Fibroblast of skin of left quadriceps (primary cell): ENCODE data around the gene DDX51.
A peak's percentile ranks its signal among the peaks of the same experiment; 100 is the strongest.

ENCODE experiments used
- DNase-seq, 2 experiments: peaks; one replicate each; pipeline ENCODE4 v3.0.0-alpha.2; 2013; ENCODE audit warnings: low read depth in 2 of 2

Gene DDX51

DNA sequence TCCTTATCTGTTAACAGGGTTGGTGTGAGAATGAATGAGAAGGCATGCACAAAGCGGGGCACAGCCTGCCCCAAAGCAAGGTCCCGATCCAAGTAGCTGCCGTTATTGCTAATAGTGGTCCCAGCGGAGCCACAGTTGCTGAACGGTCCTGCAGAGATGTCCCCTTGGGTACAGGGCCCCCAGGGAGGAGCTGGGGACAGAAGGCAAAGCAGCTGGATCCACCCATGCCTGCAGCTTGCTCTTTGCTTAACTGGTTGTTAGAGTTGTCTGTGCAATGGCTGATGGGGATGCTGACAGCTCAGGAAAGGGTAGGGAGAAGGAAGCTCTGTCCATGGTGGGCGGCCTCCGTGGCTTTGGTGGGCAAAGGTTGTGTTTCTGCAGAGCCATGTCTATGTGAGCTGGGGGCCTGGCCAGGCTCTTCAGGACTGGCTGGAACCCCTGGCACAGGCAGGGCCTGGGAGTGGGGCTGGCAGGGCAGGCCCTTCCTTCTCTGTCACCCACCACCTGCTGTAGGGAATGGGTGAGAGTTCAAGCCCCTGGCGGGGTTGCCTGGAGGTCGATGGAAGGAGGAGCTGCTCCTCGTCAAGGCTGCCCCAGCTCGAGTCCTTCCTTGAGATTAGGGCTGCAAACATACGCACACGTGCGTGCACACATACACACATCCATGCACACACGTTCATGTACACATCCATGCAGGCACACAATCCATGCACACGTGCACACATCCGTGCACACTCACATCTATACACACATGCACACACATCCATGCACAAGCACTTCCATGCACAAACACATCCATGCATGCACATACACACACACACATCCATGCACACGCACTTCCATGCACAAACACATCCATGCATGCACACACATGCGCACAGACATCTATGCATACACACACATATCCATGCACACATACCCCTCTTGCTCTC lies 35.6 kb upstream of the DDX51 start:
- DNase-seq, result no peak

DNA sequence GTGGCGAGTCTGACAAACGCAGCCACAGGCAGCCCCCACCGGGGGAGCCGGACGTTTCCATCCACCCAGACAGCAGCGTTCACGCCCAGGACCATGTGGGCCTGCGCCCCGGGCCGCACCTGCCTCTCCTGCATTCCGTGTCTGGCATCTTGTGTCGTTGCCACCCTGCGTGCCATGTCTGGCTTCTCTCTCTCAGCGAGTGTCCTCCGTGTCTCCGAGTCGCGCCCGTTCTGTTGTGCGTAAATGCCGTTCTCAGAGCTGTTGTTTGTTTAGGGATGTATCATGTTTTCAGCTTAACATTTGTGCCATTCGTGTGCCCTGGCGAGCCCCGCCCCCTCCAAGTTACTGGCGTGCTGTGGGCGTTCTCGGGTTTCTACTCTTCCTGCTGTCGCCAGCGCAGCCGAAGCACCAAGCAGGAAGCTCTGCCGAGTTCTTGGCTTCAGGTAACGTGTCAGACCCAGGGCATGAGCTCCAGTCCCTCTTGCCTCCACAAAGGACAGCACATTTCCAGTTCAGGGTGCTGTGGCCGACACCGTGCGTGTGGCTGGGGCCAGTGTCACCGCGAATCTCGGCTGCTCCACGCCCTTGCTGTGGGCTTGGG lies 34.8 kb upstream of the DDX51 start:
- no peak for DNase-seq

DNA sequence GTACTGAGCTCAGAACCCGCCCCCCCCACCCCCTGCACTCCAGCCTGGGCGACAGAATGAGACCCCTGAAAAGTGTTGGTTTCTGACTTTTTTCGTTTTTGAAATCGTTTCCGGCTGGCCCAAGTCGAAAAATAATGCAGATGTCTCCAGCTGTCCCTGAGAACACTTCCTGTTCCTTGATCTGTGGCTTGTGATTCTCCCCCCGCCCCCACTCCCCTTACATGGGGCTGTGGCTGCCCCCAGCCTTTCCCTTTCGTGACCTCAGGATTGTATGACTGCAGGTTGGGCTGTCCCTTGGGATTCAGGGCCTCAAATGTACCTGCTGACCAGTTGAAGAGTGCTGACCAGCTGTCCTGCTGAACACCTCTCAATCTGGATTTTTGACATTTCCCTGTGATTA lies 34.2 kb upstream of the DDX51 start:
- DNase-seq, result no peak

DNA sequence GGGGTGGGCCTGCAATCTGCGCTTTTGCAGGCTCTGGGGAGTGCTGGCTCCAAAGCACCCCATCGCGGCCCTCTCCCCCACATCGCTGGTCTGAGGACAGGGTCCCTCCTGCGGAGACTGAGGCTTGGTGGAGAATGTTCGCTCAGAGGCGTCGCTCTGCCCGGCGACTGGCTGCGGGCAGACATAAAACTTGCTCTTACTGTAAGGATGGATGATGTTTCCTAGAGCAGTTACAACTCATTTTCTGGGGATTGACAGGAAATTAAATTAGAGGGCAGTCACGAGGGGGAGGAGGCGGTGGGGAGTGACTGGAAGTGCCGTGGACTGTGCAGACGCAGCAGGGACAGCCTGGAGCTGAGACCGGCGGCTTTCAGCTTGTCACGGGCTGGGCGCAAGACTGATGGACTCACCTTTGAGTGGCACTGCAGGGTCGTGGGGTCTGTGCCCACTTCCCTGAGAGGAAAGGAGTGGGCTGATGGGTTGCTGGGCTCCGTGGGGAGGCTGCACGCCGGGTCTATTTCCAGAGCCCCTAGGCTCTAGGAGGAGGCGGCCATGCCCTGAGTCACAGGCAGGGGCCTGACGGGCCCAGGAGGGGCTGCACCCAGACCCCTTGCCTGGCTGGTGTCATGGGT lies 32.9 kb upstream of the DDX51 start:
- DNase-seq, result no peak

DNA sequence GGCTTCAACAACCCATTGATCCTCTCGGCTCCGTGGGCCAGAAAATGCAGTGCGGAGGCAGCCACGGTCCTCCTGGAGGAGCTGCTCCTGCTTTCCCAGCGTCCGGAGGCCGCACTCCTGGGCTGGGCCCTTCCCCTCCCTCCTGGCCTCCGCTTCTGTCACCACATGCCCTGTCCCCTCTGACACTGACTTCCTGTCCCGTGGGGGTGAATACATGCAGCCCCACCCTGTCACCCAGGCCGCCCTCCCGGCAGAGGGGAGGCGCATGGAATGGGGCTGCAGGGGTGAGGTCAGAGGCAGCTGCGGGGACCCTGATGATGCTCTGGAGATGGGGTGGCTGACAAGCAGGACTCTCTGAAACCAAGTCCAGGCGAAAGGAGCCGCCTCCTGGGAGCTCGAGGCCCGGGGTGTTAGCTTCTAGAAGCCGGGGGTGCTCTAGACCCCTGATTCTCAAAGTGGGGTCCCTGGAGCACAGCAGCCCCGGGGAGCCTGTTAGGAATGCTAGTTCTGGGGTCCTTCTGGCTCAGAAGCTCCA lies 32.3 kb upstream of the DDX51 start:
- no peak for DNase-seq

DNA sequence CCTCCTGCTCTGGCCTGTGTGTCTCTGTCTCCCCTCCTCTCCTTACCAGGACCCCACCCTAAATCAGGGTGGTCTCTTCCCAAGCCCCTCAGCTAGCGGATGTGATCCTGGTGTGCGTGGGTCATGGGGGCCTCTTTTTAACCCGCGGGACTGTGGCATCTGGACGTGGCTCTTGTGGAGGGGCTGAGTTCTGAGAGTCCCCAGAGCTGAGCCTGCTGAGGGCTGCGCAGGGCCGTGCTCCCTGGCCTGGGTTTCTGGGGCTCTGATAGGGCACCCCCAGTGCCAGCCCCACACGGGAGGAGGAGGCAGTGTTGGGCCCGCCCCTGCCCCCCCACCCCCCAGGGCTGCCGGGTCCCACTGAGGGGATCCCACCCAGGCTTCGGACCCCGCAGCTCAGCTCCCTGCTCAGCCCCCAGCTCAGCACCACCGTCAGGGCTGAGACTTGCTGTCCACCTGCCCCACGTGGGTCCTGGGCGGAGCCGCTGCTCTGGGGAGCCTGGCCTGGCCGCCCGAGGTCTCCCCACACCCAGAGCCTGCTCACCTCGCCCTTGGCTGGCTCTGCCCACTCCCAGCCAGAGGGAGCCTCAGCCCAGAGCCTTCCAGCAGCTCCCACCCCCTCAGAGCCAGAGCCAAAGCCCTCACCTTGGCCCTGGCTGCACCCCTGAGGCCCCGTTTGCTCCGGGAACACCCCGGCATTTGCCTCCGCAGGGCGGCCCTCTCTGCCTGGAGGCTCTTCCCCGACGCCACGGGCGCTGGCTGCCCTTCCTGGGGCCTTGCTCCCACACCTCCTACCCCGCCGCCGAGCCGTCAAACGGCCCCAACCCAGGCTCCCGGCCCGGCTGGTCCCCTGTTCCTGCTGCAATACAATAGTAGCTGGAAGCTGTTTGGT lies 31.6 kb upstream of the DDX51 start:
- no peak for DNase-seq

DNA sequence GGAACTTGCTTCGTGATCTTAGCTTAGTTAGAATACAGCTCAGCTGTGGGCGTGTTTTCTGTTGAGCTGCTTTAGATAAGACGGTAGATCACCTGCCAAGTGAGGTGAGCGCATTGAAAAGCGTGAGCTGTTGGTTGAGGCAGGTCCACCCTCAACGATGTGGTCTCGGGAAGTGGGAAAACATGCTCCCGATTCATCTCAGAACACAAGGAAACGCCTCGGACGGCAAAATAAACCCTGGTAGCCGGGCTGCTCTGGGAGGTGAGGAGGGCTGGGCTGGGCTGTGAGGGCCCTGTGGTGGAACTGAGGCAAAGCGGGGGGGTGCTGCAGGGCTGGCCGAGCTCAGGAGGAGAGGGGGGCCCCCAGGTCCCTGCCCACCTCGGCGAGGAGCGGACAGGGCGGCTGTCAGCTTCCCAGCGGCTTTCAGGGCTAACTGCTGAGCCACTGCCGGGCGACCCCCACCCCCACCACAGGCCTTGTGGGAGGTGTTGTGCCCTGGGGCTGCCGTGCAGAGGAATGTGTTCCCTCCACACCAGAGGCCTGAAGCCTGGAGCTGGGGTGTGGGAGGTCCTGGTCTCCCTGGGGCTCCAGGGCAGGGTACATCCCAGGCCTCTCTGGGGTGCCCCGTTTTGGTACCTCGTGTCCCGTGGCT lies 30.8 kb upstream of the DDX51 start:
- no peak for DNase-seq

DNA sequence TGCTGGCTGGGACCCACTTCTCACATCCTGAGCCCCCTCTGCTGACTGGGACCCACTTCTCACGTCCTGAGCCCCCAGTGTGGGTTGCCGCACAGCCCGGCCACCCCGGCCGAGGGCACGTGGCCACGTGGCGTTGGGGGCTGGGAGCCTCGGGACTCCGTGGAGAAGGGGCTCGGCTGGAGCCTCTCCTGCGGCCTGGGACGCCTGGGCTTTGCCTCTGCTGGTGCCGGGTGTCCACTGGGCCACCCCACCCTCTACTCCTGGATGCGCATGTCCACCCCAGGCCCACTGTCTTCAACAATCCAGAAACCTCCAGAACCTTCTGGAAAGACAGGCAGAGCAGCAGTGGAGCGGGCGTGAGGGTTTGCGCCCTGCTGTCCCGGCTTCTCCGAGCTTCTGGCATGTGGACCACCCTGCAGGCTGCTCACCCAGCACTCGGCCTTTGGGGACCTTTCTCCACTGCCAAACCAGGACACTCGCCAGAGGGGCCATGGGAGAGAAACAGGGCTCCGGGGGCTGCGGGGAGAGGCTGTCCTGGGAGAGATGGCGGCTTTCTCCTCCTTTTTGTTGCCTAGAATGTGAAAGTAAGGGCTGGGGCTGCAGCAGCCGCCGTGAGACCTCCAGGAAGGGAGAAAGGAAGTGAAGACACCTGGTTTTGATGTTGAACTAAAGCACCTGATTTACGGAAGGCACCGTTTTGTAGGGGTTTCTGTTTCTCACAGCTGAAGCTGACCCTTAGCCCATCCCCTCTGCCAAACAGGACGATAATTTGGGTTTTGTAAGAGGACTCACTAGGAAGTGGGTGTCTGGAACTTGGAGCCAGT lies 30.1 kb upstream of the DDX51 start:
- no peak for DNase-seq

DNA sequence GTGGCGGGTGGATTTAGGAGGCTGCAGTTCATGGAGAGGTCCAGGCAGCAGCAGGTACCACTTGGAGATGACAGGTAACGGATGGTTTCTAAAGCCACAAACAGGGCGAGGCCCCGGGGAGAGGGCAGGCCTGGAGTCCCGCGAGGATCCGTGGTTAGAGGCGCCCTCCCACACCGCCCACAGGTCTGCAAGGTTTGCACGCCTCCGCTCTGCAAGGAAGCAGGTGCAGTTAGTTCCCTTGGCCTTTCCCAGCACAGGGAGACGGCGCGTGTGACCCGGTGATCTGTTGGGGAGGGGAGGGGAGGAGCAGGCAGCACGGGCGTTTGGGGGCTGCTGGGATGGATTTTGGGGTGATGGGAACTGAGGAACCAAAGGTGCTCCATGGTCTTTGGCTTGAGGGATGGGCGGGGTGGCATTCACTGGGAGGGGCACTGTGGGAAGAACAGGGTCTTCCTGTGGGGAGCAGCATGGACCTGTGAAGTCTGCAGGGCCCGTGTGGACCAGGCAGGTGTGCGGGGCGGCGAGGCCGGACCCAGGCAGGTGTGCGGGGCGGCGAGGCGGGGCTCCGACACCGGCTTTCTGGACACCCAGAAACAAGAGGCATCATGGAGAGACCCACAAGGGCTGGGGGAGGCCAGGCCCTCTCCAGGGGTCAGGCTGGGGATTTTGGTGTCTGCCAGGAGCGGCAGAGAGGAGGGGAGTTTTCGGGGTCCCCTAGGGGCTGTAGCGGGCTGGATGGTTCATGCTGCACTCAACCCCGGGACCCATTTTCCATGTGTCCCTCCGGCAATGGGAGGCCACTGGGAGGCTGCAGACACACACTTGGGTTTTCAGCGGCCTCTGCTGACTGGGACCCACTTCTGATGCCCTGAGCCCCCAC lies 29.3 kb upstream of the DDX51 start:
- no peak for DNase-seq

DNA sequence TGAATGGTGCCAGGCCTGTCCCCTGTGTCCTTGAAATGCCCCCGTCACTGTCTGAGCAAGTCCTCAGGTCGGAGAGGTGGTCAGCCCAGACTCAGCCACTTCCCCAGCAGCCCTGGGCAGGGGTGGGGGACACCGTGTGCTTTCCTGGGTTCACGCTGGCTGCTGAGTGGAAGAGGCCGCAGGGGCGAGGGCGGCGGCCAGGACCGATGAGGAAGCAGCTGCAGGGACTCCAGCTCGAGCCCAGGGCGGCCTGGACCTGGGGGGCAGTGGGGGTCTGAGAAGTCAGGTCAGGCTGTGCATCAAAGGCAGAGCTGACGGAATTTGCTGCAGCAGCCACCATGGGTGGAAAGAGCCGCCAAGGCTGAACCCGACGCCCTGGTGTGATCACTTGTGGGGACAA lies 28.5 kb upstream of the DDX51 start:
- DNase-seq, result no peak

DNA sequence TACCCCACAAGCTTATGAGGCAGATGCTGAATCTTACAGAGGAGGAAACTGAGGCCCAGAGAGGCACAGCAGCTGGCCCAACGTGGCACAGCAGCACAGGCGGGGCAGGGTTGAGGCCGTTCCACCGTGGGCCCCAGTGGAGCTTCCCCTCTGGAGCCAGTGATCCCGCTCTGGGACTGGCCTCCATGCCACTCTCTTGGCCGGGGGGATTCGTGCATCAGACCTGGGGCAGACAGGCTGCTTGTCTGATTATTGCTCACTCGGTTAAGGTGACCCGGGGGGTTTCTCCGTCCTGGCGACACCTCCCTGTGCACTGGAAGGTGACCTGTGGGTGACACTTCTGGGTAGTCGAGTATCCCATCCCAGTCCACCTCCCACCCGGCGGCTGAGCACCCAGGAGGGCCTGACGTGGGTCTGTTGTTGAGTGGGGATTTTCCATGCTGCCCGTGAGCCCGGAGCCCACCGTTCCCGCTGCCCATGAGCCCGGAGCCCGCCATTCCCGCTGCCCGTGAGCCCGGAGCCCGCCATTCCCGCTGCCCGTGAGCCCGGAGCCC lies 27.9 kb upstream of the DDX51 start:
- DNase-seq, result no peak

DNA sequence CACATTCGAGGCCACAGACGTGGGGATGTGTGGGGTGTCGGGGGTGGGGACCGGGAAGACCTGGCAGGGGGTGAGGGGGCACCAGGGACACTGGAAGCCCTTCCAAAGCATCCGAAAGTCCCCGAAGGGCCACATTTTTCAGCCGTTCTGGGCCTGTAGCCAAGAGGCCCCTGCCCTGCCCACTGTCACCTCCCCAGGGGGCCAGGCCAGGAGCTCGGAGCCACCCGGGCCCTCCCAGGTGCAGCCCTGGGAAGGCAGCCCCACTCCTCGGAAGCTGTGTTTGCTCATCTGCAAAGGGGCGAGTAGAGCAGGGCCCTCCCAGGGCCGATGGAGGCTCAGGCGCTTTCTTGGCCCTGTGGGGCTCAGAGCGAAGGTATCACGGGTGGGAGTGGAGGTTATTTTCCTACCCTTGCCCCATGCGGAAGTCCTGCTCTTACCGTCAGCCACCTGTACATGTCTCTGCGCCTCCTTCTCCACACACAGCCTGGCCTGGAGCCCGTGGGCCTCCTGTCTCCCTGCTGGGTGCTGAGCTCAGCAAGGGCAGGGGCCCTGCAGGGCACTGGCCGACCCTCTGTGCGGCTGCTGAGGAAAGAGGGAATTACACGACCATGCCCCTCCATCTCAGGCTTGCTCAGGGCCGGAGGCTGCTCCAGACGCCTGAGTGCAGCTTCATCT lies 27.3 kb upstream of the DDX51 start:
- no peak for DNase-seq

DNA sequence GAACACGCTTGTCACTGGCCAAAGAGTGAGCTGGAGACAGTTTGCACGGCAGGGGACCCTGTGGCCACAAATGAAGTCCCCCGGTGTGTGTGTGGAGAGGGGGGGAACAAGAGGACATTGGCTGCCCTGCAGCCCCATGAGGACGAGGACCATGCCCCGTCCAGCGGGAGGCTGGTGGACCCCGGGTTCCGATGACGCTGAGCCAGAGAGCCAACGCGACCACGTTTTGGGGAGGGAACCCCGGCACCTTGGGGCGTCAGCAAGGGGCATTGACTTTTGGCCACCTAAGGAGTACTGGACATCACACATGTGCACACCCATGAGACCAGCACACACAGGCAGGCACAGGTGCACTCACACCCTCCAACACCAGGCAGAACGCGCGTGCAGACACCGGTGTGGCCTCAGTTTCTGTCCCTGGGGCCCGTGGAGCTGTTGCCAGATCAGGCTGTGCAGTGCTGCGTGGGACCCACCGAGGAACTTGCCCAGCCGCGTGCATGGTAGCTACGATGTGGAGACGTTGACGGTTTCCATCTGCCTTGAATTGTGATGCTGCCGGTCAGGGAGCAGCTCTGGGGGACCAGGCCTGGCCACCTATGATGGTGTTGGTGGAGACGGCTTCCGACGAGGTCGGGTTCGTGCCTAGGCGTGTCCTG lies 26.6 kb upstream of the DDX51 start:
- no peak for DNase-seq

DNA sequence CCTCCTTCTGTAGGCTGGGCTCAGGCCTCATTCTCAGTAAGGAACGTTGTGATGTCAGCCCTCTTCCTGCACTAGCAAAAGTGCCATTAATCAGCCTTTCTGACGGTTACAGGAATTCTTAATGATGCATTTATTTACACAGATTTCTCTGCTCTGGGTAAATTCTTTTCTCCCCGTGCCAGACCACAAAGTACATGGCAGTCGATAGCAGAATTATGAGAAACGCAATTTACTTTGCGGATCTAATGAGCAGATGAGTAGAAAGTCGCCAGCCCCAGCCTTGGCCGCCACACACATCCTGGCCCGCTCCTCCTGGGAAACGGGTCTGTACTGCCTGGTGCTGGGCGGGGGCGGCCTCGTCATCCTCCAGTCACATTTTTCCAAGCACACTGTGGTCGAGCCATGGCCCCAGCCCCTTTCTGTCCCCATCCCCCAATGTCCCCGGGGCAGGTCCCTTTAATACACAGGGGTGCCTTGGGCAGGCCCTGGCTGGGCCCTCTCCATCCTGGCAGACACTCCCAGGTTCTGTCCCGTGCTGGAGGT lies 26.0 kb upstream of the DDX51 start:
- DNase-seq, result peak; percentile 76 to 78

DNA sequence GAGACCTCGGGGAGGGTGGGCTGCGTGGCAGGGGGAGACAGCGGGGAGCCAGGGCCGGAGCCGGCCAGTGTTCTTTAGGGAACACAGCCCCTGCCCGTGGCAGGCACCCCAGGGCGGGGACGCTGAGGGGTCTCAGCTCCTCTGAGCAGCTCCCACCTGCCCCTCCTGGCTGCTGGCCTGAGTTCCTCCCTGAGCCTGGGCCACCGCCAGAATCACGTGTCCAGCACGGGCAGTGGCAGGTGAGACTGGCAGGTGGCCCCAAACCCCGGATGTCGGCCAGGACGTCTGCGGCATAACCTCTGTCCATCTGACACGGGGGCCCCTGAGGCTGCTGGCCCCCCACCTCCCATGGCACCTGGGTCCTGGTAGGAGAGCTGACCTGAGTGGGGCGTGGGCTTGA lies 25.3 kb upstream of the DDX51 start:
- DNase-seq, result no peak

DNA sequence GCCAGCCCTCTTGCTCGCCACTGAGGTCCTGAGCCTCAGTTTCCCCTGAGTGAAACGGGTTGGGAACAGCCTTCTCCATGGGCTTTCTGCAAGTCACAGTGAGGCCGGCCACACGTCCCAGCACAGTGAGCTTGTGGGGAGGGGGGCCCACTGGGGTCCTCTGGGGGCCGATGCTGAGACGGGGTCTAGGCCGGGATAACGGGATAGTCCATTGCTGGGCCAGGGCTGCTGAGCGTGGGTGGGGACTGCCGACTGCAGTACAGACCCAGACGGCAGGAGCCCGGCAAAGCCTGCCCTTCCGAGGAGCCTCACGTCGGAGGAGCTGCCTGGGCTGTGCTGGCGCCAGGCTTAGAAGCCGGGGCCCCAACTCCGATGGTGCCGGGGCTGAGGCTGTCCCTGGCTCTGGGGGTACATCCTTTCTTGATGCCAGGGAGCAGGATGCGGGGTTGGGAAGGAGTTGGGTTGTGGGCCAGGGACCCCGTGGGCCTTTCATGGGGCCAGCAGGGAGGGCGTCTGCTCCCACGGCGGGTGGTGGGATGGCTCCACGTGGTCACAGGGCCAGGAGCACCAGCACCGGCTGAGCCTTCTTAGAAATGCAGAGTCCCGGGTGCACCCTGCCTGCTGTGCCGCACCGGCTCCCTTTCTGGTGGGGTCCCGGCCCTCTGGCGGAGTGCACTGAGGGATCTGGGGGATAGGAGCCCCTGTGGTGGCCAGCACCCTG lies 24.4 kb upstream of the DDX51 start:
- no peak for DNase-seq
